Measurements from ENCODE around the gene PRSS38. TPM values are rescaled to one million over a fixed set of nuclear protein-coding genes. Genes with fewer than 3 reads are reported as not detected.

PRSS38 gene
- polyA plus RNA-seq, 1 donor (not counting 4 experiments of a cell fraction or from before 2014, with no cell fraction given) = not detected

DNA sequence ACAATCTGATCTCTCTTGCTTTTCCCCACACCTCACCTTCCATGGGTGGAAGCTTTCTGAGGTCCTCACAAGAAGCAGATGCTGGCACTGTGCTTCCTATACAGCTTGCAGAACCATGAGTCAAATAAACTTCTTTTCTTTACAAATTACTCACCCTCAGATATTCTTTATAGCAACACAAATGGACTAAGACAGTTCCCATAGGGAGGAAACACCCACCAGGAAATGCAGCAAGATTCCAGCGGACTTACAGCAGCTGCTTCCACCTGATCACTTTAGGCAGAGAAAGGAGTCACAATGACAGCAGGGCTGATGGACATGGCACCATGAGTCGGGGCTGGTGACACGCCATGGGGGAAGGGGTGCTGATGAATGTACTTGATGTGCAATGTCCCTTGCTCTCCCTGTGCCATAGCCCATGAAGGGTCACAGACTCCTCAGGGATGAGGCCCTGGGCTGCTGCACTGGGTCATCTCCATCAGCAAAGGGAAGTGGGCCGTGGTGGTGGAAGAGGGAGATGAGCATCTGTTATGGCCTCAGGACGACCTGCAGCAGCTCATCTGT is 53.9 kb downstream of the PRSS38 start:
- no peak for TF ChIP-seq EZH2 (IDR thresholded peaks at IDR 0.05; ENCODE audit: low read length)
- TF ChIP-seq, protein P1, sequence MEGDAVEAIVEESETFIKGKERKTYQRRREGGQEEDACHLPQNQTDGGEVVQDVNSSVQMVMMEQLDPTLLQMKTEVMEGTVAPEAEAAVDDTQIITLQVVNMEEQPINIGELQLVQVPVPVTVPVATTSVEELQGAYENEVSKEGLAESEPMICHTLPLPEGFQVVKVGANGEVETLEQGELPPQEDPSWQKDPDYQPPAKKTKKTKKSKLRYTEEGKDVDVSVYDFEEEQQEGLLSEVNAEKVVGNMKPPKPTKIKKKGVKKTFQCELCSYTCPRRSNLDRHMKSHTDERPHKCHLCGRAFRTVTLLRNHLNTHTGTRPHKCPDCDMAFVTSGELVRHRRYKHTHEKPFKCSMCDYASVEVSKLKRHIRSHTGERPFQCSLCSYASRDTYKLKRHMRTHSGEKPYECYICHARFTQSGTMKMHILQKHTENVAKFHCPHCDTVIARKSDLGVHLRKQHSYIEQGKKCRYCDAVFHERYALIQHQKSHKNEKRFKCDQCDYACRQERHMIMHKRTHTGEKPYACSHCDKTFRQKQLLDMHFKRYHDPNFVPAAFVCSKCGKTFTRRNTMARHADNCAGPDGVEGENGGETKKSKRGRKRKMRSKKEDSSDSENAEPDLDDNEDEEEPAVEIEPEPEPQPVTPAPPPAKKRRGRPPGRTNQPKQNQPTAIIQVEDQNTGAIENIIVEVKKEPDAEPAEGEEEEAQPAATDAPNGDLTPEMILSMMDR (optimal IDR thresholded peaks at IDR 0.05 in 1 of 3, IDR thresholded peaks at IDR 0.05 in 1 of 3, conservative IDR thresholded peaks at IDR 0.05 in 1 of 3; ENCODE audit: extremely low read depth in 1 of 3, insufficient read depth in 2 of 3, low read length in 3 of 3) = no peak
- H3K27me3 ChIP-seq (ENCODE audit: control insufficient read depth, extremely low read depth, insufficient read depth, low read length) = peaks cover 13% of the 10 kb centered on the region
- H3K4me1 ChIP-seq (ENCODE audit: control insufficient read depth, extremely low read depth, insufficient read depth, low read length) = no peaks in the 10 kb centered on the region
- DNase-seq (ENCODE audit: low read depth, low spot score) (no peak), FAIRE-seq (no peak)
- dilution Hi-C loops (cut with MboI; ENCODE audit: extremely low pct_ligation_motif_present, low sequenced_read_pairs) = no loop called here
- H3K79me2 ChIP-seq (ENCODE audit: control insufficient read depth, insufficient read depth, low read length) = no peaks in the 10 kb centered on the region
- no peak overlapping the region for H2AFZ ChIP-seq (ENCODE audit: control insufficient read depth, low read length)
- no peaks in the 10 kb centered on the region for H4K20me1 ChIP-seq (ENCODE audit: control insufficient read depth, extremely low read depth, insufficient read depth, low read length)
- H3K9me3 ChIP-seq (ENCODE audit: control insufficient read depth, low read depth, low read length) = no peaks in the 10 kb centered on the region
- H3K9me1 ChIP-seq (ENCODE audit: control insufficient read depth, extremely low read depth, insufficient read depth, low read length) = no peaks in the 10 kb centered on the region
- no peaks in the 10 kb centered on the region for H3K36me3 ChIP-seq (ENCODE audit: control insufficient read depth in 2 of 2, extremely low read depth in 1 of 2, insufficient read depth in 2 of 2, low read length in 2 of 2)
- H3K4me2 ChIP-seq (ENCODE audit: control insufficient read depth, extremely low read depth, insufficient read depth, low read depth, low read length) = no peak overlapping the region
- no peak overlapping the region for H3K27ac ChIP-seq (ENCODE audit: control insufficient read depth, insufficient read depth, low read length)
- no peak overlapping the region for H3K4me3 ChIP-seq (ENCODE audit: control insufficient read depth in 2 of 3, extremely low read depth in 1 of 3, insufficient read depth in 2 of 3, low read depth in 1 of 3, low read length in 3 of 3)
- H3K9ac ChIP-seq (ENCODE audit: control insufficient read depth, extremely low read depth, insufficient read depth, low read length) = no peak overlapping the region

DNA sequence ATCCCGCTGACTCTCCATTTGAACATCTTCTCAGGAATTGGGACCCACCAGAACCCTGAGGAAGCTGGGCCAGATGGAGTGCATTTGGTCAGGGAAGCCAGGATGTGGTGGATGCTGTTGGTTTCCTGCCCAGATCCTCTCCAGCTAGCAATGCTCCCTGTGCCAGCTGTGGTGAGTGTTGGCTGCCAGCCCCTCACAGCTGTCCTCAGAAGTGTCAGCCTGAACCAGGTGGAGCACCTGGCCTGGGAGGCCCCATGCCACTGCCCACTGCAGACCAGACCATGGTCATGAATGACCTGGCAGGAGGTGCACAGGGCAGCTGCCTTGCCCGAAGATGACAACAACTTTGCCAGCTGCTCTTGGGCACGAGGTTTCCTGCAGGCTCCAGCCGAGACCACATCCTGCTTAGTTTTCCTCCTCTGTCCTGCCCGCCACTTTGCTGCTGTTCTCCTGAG is 54.4 kb downstream of the PRSS38 start:
- dilution Hi-C loops (cut with MboI; ENCODE audit: extremely low pct_ligation_motif_present, low sequenced_read_pairs) = no loop called here
- no peak for FAIRE-seq
- H3K27me3 ChIP-seq (ENCODE audit: control insufficient read depth, extremely low read depth, insufficient read depth, low read length) = peaks cover 13% of the 10 kb centered on the region

More for the DNA sequence above, 54.4 kb downstream of the PRSS38 start:
- no peaks in the 10 kb centered on the region for H3K79me2 ChIP-seq (ENCODE audit: control insufficient read depth, insufficient read depth, low read length)
- H3K9ac ChIP-seq (ENCODE audit: control insufficient read depth, extremely low read depth, insufficient read depth, low read length) = no peak overlapping the region
- H3K27ac ChIP-seq (ENCODE audit: control insufficient read depth, insufficient read depth, low read length) = no peak overlapping the region
- H2AFZ ChIP-seq (ENCODE audit: control insufficient read depth, low read length) = no peak overlapping the region
- no peaks in the 10 kb centered on the region for H3K9me1 ChIP-seq (ENCODE audit: control insufficient read depth, extremely low read depth, insufficient read depth, low read length)
- no peak for TF ChIP-seq EZH2 (IDR thresholded peaks at IDR 0.05; ENCODE audit: low read length)
- TF ChIP-seq, protein P1 (optimal IDR thresholded peaks at IDR 0.05 in 1 of 3, IDR thresholded peaks at IDR 0.05 in 1 of 3, conservative IDR thresholded peaks at IDR 0.05 in 1 of 3; ENCODE audit: extremely low read depth in 1 of 3, insufficient read depth in 2 of 3, low read length in 3 of 3) = no peak
- no peak for DNase-seq (ENCODE audit: low read depth, low spot score)
- H3K9me3 ChIP-seq (ENCODE audit: control insufficient read depth, low read depth, low read length) = no peaks in the 10 kb centered on the region
- H3K4me2 ChIP-seq (ENCODE audit: control insufficient read depth, extremely low read depth, insufficient read depth, low read depth, low read length) = no peak overlapping the region
- H3K4me3 ChIP-seq (ENCODE audit: control insufficient read depth in 2 of 3, extremely low read depth in 1 of 3, insufficient read depth in 2 of 3, low read depth in 1 of 3, low read length in 3 of 3) = no peak overlapping the region
- no peaks in the 10 kb centered on the region for H4K20me1 ChIP-seq (ENCODE audit: control insufficient read depth, extremely low read depth, insufficient read depth, low read length)
- no peaks in the 10 kb centered on the region for H3K4me1 ChIP-seq (ENCODE audit: control insufficient read depth, extremely low read depth, insufficient read depth, low read length)
- H3K36me3 ChIP-seq (ENCODE audit: control insufficient read depth in 2 of 2, extremely low read depth in 1 of 2, insufficient read depth in 2 of 2, low read length in 2 of 2) = no peaks in the 10 kb centered on the region
